Measurements from ENCODE around the gene CAMK2G.
"Not testable (repeated sequence)": the region's sequence is repeated elsewhere in the genome, so short reads cannot be mapped to it uniquely, and the experiment has no call there.

Gene CAMK2G

DNA sequence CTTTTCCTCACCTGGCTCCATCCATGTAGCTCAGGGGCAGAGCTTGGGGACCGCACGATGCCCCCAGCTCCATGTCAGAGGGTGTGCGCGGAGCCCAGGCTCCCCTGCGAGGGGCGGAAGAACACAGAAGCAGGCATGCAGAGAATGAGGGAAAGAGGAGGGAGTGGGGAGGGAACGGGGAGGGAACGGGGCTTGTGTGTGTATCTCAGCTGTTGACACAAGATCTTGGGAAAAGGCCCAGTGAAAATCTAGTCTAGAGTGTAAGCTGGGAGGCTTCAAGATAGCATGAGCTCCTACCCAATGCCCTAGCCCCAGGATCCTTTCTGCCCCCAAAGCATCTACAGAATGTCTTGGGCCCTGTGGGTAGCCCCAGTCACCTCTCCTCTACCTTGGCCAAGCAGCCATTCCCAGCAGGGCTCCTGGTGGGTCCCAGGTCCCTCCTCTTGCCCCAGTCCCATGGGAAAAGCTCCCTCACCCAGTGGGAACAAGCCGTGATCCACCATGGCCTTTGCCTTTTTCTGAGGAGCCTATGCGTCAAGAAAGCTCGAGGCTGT, 37.9 kb downstream of the CAMK2G start:
- Mint-ChIP-seq H3K27ac (no peak overlapping the region), H3K9me3 (no peaks in the 10 kb centered on the region), H3K27me3 (no peaks in the 10 kb centered on the region), H3K4me3 (no peak overlapping the region), H3K4me1 (ENCODE audit: low read depth) (no peaks in the 10 kb centered on the region), H3K36me3 (ENCODE audit: low read depth) (peaks cover 9% of the 10 kb centered on the region)

DNA sequence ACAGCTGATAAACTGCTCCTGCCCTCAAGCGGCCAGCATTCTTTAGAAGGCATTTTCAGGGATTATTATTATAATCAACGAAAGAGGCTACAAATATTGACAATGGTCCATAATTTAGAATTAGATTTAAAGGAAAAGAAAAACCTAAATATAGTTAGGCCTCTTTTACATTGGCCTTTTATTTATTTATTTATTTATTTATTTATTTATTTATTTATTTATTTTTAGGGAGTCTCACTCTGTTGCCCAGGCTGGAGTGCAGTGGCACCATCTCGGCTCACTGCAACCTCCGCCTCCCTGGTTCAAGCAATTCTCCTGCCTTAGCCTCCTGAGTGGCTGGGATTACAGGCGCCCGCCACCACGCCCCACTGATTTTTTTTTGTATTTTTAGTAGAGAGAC, 45.3 kb downstream of the CAMK2G start:
- H3K36me3 Mint-ChIP-seq (ENCODE audit: low read depth); H3K4me3 Mint-ChIP-seq; H3K27ac Mint-ChIP-seq; H3K9me3 Mint-ChIP-seq; H3K27me3 Mint-ChIP-seq; H3K4me1 Mint-ChIP-seq (ENCODE audit: low read depth): not testable (repeated sequence)

DNA sequence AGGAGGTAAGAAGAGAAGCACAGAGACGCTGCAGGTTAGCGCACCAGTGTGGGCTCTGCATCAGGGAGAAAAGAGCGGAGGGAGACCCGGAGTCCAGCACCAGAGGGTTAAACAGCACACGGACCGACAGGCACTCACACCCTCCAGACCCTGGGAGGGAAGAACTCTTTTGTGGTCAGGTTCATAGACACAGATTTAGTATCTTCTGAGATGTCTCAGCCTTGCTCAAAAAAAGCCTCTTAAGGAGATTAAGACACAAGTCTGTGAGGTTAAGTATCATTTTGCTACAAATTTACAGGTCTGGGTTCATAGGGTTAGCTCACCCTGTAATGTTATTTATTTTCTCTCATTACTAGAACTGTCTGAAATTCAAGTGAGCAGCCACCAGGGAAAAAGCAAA, 46.2 kb downstream of the CAMK2G start:
- no peak overlapping the region for H3K4me3 Mint-ChIP-seq
- H3K36me3 Mint-ChIP-seq (ENCODE audit: low read depth) = peaks cover 5% of the 10 kb centered on the region
- no peaks in the 10 kb centered on the region for H3K4me1 Mint-ChIP-seq (ENCODE audit: low read depth)
- no peak overlapping the region for H3K27ac Mint-ChIP-seq
- no peaks in the 10 kb centered on the region for H3K27me3 Mint-ChIP-seq
- H3K9me3 Mint-ChIP-seq = no peaks in the 10 kb centered on the region

DNA sequence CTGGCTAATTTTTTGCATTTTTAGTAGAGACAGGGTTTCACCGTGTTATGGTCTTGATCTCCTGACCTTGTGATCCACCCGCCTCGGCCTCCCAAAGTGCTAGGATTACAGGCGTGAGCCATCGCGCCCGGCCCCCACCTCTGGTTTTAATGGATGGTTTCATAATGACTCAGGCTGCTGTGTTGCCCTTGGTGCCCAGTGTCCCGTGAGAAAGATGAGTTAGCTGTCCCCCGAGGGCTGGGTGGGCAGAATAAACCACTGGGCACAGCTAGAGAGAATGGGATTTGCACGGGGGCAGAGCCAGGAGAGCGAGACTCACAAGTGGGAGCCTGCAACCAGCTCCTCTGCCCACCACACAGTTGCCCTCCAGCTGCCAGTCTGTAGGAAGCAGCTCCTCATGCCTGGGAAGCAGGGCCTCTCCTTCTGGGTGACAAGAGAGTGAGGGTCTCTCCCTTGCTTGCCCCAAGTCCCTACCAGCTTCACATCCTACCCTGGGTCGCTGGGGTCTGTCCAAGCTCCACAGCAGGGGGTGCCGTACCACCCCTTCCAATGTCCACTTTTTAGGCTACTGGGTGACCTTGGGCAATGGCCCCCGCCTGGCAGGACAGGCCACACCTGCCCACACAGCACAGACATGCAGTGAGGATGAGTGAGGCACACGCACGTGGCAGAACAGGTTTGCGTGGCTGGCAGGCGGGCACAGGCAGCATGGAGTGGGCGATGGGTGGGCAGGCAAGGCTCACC, 46.8 kb downstream of the CAMK2G start:
- H3K27me3 Mint-ChIP-seq = no peaks in the 10 kb centered on the region
- no peaks in the 10 kb centered on the region for H3K4me1 Mint-ChIP-seq (ENCODE audit: low read depth)
- peaks cover 5% of the 10 kb centered on the region for H3K36me3 Mint-ChIP-seq (ENCODE audit: low read depth)
- no peaks in the 10 kb centered on the region for H3K9me3 Mint-ChIP-seq
- H3K27ac Mint-ChIP-seq = no peak overlapping the region
- H3K4me3 Mint-ChIP-seq = no peak overlapping the region

DNA sequence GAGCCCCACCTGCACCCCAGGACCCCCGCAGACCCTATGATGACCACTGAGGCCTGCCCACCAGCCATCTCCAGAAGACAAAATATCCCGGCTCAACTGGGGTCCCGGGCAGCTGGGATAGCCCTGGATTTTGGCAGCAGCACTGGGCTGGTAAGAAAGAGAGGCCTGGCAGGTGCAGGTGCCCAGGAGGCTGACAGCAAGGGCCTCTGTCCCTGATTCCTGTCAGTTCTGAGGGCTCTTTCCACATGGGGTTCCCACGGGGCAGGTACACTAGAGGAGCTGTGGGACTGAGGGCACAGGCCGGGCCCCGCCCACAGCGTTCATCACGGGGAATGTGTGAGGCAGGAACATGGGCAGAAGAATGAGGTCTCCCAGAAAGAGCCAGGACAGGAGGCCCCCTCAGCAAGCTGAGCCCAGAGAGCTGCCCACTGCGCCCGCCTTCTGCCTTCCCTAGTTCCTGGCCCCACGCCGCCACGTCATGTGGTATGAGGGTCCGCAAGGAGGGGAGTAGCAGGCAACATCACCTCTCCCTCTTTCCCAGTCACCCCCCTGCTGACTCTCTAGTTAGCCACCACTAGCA, 50.1 kb downstream of the CAMK2G start:
- H3K4me1 Mint-ChIP-seq (ENCODE audit: low read depth) = no peaks in the 10 kb centered on the region
- H3K27ac Mint-ChIP-seq = no peak overlapping the region
- no peaks in the 10 kb centered on the region for H3K27me3 Mint-ChIP-seq
- no peaks in the 10 kb centered on the region for H3K9me3 Mint-ChIP-seq
- peaks cover 5% of the 10 kb centered on the region for H3K36me3 Mint-ChIP-seq (ENCODE audit: low read depth)
- no peak overlapping the region for H3K4me3 Mint-ChIP-seq

DNA sequence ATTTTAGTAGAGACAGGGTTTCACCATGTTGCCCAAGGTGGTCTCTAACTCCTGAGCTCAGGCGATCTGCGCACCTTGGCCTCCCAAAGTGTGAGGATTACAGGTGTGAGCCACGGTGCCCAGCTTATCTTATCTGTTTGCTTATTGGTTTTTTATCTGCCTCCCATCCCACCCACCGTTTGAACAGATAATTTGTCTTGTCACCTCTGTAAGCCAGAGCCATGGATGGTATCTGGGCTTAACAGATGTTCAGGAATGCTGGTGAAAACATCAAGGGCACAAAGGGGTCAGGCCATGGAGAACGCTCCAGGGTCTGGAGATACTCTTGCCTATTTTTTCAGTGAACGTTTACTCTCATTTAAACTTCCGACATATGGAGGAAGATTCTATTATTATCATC, 51.0 kb downstream of the CAMK2G start:
- no peaks in the 10 kb centered on the region for H3K4me1 Mint-ChIP-seq (ENCODE audit: low read depth)
- H3K4me3 Mint-ChIP-seq = no peak overlapping the region
- no peaks in the 10 kb centered on the region for H3K27me3 Mint-ChIP-seq
- H3K36me3 Mint-ChIP-seq (ENCODE audit: low read depth) = peaks cover 5% of the 10 kb centered on the region
- H3K9me3 Mint-ChIP-seq = no peaks in the 10 kb centered on the region
- H3K27ac Mint-ChIP-seq = no peak overlapping the region

DNA sequence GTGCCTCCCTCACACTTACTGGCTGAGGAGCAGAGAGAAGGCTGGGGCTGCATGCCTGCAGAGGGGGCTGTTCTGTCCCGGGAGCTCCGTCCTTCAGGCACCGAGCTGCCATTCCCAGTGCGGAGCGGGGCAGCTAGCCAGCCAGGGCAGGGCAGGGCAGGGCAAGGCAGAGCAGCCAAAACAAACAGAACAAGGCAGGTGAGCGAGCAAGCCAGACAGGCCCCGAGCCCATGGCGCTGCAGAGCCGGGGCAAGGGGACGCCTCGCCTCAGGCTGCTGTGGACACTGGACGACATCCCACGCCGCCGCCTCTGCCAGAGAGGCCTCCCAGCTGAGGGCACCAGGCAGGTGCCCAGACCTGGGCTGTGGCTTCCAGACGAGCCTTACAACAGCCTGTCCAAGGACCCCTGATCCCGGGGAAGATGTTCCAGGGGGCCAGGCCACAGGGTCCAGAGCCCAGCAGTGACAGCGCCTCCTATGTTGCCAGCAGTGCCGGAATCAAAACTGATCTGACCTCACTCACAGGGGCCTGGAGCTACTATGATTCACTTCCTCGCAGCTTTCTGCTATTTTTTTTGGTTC, 54.8 kb downstream of the CAMK2G start:
- H3K36me3 Mint-ChIP-seq (ENCODE audit: low read depth) = peaks cover 11% of the 10 kb centered on the region

DNA sequence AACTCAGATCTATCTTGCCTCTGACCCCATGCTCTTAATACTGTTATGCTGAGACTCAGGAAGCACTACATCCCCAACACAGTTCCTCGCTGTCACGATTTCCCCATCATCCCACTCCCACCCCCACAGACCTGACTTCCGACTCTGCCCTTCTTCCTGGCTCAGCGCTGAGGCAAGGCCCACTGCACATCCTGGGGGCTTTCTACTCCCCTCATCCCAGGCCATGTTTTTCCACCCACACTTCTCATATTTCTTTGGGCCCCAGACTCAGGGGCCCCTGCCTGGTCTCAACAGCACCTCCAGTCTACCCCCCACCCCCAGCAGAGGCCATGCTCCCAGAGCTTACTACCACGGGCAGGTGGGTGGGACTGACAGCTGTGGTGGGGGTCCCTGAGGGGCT, 55.3 kb downstream of the CAMK2G start:
- Mint-ChIP-seq H3K36me3 (ENCODE audit: low read depth) (peaks cover 11% of the 10 kb centered on the region), H3K4me1 (ENCODE audit: low read depth) (no peaks in the 10 kb centered on the region), H3K4me3 (no peak overlapping the region), H3K27ac (no peak overlapping the region), H3K9me3 (no peaks in the 10 kb centered on the region), H3K27me3 (no peaks in the 10 kb centered on the region)

More for the DNA sequence above, 54.8 kb downstream of the CAMK2G start:
- H3K4me3 Mint-ChIP-seq = no peak overlapping the region
- no peaks in the 10 kb centered on the region for H3K4me1 Mint-ChIP-seq (ENCODE audit: low read depth)
- H3K27me3 Mint-ChIP-seq = no peaks in the 10 kb centered on the region
- H3K9me3 Mint-ChIP-seq = no peaks in the 10 kb centered on the region
- no peak overlapping the region for H3K27ac Mint-ChIP-seq

DNA sequence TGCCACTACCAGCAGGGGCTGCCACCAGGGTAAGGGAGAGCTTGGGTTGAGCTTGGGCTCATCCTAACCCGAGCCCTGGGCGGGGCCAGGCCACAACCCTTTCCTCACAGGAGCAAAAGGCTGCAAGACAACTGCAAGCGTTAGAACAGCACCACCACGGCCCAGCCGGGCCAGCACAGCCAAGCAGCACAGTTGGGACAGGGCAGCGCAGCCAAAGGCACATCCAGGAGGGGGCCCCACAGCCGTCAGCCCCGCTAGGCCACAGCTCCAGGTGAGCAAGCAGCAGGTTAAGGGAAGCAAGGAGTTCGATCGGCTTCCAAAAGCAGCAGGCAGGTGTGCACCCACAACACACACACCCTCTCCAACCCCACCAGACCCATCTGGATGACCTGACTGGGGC, 56.0 kb downstream of the CAMK2G start:
- Mint-ChIP-seq H3K27me3 (no peaks in the 10 kb centered on the region), H3K27ac (no peak overlapping the region), H3K9me3 (no peaks in the 10 kb centered on the region), H3K4me1 (ENCODE audit: low read depth) (no peaks in the 10 kb centered on the region), H3K36me3 (ENCODE audit: low read depth) (peaks cover 9% of the 10 kb centered on the region), H3K4me3 (no peak overlapping the region)

DNA sequence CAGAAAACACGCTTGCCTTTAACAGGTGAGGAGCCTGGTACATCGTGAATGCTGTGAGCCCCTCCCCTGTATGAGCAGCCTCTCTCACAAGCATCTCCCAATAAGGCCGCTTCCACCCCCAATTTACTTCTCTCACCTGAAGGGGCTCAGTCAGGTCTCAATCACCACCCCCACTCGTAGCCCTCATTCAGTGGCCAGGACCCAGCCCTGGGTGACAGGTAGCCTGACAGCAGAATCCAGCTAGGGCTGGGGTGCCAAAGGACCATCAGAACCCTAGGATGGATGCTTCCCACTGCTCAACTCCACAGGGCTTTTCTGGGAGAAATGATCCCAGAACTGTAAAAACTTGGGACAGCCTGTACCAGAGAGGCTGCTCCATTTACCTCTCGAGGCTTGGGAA, 56.5 kb downstream of the CAMK2G start:
- H3K27ac Mint-ChIP-seq = no peak overlapping the region
- H3K9me3 Mint-ChIP-seq = no peaks in the 10 kb centered on the region
- H3K36me3 Mint-ChIP-seq (ENCODE audit: low read depth) = peaks cover 9% of the 10 kb centered on the region
- H3K27me3 Mint-ChIP-seq = no peaks in the 10 kb centered on the region
- H3K4me3 Mint-ChIP-seq = no peak overlapping the region
- no peaks in the 10 kb centered on the region for H3K4me1 Mint-ChIP-seq (ENCODE audit: low read depth)

DNA sequence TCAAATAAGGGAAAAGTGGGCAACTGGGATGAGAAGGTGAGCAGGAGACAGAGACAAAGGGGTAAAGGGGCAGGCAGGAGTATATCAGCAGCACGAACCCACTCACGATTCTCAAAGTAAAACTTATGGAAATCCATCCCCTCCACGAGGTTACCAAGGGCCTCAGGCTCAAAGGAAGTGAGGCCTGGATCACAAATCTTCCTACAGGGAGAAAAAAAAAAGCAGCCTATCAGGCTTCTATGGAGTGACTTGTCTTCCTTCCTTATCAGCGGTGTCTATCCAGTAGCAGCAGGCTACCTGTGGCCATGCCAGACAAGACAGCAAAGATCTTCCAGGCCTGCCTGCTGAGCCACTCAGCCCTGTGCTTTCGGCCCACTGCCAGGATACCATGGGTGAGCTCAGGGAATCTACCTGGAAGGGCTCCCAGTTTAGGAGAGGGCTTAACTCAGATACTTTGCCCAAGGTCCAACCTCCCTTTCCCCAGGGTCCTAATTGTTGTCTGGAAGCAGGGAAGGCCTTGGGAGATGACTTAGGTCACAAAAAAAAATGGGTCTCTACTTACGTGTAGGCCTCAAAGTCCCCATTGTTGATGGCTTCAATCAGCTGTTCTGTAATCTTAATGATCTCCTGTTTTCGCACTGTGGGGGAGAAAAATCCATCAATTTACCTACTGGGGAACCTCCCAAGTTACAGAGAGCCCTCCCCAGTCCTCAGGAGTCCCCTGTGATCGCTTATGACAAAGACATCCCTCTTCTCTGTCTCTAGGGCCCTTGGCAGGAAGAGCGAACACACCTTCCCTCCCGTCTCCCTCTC, 57.2 kb downstream of the CAMK2G start:
- Mint-ChIP-seq H3K27me3 (no peaks in the 10 kb centered on the region), H3K4me1 (ENCODE audit: low read depth) (peaks cover 3% of the 10 kb centered on the region), H3K27ac (peak overlapping the region; percentile 42), H3K4me3 (no peak overlapping the region), H3K9me3 (no peaks in the 10 kb centered on the region), H3K36me3 (ENCODE audit: low read depth) (peaks cover 9% of the 10 kb centered on the region)

DNA sequence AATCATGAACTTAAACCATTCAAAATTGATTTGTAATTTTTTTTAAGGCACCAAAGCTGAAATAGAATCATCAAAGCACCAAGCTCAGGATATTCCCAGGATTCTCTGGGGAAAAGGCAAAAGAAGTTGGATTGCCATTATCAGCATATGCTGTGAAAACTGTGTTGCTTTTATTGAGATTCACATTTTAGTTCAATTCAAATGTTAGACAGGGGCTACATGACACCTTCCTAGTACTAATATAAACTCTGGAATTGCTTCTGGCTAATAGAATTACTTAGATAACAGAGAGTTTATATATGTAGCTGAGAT, 58.7 kb downstream of the CAMK2G start:
- H3K4me3 Mint-ChIP-seq = no peak overlapping the region
- no peaks in the 10 kb centered on the region for H3K27me3 Mint-ChIP-seq
- no peak overlapping the region for H3K27ac Mint-ChIP-seq
- peaks cover 3% of the 10 kb centered on the region for H3K4me1 Mint-ChIP-seq (ENCODE audit: low read depth)
- no peaks in the 10 kb centered on the region for H3K9me3 Mint-ChIP-seq
- H3K36me3 Mint-ChIP-seq (ENCODE audit: low read depth) = peaks cover 10% of the 10 kb centered on the region

DNA sequence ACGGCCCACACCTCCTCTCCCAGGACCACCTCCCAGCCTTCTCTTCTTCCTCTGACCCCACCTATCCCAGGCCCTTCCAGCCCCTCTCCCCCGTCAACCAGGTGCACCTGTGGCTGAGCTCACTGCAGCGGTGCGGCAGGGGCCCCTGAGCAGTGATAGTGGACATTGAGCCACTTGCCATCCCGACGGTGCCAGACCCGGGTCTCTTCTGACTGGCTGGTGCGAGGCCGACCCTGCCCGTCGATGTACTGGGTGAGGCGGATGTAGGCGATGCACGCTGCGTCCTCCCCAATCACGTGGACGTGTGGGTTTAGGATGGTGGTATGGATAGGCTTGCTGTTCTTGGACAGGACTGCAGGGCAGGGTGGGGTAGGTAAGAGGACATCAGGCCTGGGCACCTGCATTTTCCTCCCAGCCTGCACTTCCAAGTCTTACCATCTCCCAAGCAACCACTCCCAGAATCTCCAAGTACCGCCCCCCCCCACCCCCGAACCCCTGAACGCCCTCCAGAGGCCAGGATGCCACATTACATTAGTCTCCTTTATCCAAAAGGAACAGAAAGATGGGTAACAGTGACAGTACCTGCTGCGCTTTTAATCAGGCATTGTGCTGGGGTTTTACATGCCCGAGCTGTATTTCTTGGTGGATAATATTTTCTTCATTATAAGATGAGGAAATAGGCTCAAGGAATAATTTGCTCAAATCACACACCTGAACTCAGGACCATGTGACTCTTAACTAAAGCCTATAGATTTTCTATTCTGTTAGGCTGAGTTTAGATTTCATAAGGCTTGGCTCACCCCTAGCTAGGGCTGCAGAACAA, 59.2 kb downstream of the CAMK2G start:
- peaks cover 9% of the 10 kb centered on the region for H3K4me1 Mint-ChIP-seq (ENCODE audit: low read depth)
- no peaks in the 10 kb centered on the region for H3K27me3 Mint-ChIP-seq
- no peak overlapping the region for H3K4me3 Mint-ChIP-seq
- H3K36me3 Mint-ChIP-seq (ENCODE audit: low read depth) = peaks cover 15% of the 10 kb centered on the region
- no peak overlapping the region for H3K27ac Mint-ChIP-seq
- no peaks in the 10 kb centered on the region for H3K9me3 Mint-ChIP-seq

DNA sequence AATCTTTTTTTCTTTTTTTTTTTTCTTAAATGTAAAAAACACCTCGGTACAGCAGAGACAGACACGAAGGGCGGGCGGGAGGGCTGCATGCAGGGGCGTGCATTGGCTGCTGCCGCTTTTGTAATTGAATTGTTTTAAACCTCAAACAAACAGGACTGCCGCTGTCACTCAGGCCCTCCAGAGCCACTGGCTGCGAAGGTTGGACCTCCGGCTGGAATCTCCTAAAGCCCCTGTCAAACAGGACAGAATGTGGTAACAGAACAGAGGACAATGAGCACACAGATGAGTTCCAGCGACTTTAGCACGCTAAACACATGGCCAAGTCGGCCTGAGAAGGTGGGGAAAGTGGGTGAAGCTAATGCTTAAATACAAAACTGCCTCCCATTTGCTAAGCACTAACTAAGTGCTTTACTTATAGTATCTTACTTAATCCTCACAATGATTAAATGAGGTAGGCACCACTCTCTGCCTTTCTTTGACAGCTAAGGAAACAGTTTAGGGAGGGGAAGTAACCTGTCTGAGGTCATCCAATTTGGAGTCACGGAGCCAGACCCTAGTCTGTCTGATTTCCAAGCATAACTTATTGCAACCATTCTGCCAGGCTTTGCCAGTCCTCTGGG, 60.0 kb downstream of the CAMK2G start:
- Mint-ChIP-seq H3K4me3 (no peak overlapping the region), H3K4me1 (ENCODE audit: low read depth) (peaks cover 16% of the 10 kb centered on the region), H3K36me3 (ENCODE audit: low read depth) (peaks cover 23% of the 10 kb centered on the region), H3K27me3 (no peaks in the 10 kb centered on the region), H3K9me3 (no peaks in the 10 kb centered on the region), H3K27ac (no peak overlapping the region)

All from stimulated activated naive CD8-positive, alpha-beta T cell treated with anti-CD3 and anti-CD28 coated beads, Interleukin-15, Interleukin-2, amounts not matched to agents 100 ng/mL and 50 ng/mL, for 24 hours (primary cell).